ENCODE results near the gene PPP1R12A.
A peak's percentile ranks its signal among the peaks of the same experiment; 100 is the strongest.

Gene PPP1R12A

GRCh38 chr12:79933532-79934264 lies 1.2 kb downstream of the PPP1R12A start:
- Histone ChIP-seq H3K9me3 (ENCODE audit: control insufficient read depth, low read length) (no peaks in the 10 kb centered on the region), H3K36me3 (ENCODE audit: control insufficient read depth, insufficient read depth, low read length) (no peaks in the 10 kb centered on the region), H3K27me3 (ENCODE audit: control insufficient read depth, insufficient read depth, low read length) (no peaks in the 10 kb centered on the region), H3K4me1 (ENCODE audit: control insufficient read depth, insufficient read depth, low read length) (no peaks in the 10 kb centered on the region), H3K4me3 (ENCODE audit: low read length) (peak overlapping the region; percentile 87), H3K9ac (ENCODE audit: low read length) (peak overlapping the region; percentile 100)

- peak overlapping the region; percentile 100 for H3K9ac ChIP-seq (ENCODE audit: low read length)
- H3K4me1 ChIP-seq (ENCODE audit: control insufficient read depth, insufficient read depth, low read length): no peaks in the 10 kb centered on the region
- H3K4me3 ChIP-seq (ENCODE audit: low read length): peak overlapping the region; percentile 87
- no peaks in the 10 kb centered on the region for H3K36me3 ChIP-seq (ENCODE audit: control insufficient read depth, insufficient read depth, low read length)
- H3K27me3 ChIP-seq (ENCODE audit: control insufficient read depth, insufficient read depth, low read length): no peaks in the 10 kb centered on the region
- H3K9me3 ChIP-seq (ENCODE audit: control insufficient read depth, low read length): no peaks in the 10 kb centered on the region
These were observed 1.9 kb downstream of the PPP1R12A start for GRCh38 chr12:79933043-79933442.

- no peak overlapping the region for H3K4me3 ChIP-seq (ENCODE audit: low read length)
- H3K4me1 ChIP-seq (ENCODE audit: control insufficient read depth, insufficient read depth, low read length): no peaks in the 10 kb centered on the region
- H3K9me3 ChIP-seq (ENCODE audit: control insufficient read depth, low read length): no peaks in the 10 kb centered on the region
- H3K9ac ChIP-seq (ENCODE audit: low read length): no peak overlapping the region
- H3K27me3 ChIP-seq (ENCODE audit: control insufficient read depth, insufficient read depth, low read length): no peaks in the 10 kb centered on the region
- H3K36me3 ChIP-seq (ENCODE audit: control insufficient read depth, insufficient read depth, low read length): no peaks in the 10 kb centered on the region
These were observed 2.5 kb downstream of the PPP1R12A start for GRCh38 chr12:79932357-79932756.

- Histone ChIP-seq H3K9ac (ENCODE audit: low read length) (no peak overlapping the region), H3K36me3 (ENCODE audit: control insufficient read depth, insufficient read depth, low read length) (no peaks in the 10 kb centered on the region), H3K4me1 (ENCODE audit: control insufficient read depth, insufficient read depth, low read length) (no peaks in the 10 kb centered on the region), H3K27me3 (ENCODE audit: control insufficient read depth, insufficient read depth, low read length) (no peaks in the 10 kb centered on the region), H3K9me3 (ENCODE audit: control insufficient read depth, low read length) (no peaks in the 10 kb centered on the region), H3K4me3 (ENCODE audit: low read length) (no peak overlapping the region)
These were observed 5.8 kb downstream of the PPP1R12A start for GRCh38 chr12:79929065-79929464.

- Histone ChIP-seq H3K36me3 (ENCODE audit: control insufficient read depth, insufficient read depth, low read length) (no peaks in the 10 kb centered on the region), H3K27me3 (ENCODE audit: control insufficient read depth, insufficient read depth, low read length) (no peaks in the 10 kb centered on the region), H3K9ac (ENCODE audit: low read length) (no peak overlapping the region), H3K4me3 (ENCODE audit: low read length) (no peak overlapping the region), H3K4me1 (ENCODE audit: control insufficient read depth, insufficient read depth, low read length) (no peaks in the 10 kb centered on the region), H3K9me3 (ENCODE audit: control insufficient read depth, low read length) (no peaks in the 10 kb centered on the region)
These were observed 7.0 kb downstream of the PPP1R12A start for GRCh38 chr12:79927772-79928474.

GRCh38 chr12:79926951-79927350 lies 7.9 kb downstream of the PPP1R12A start:
- H3K27me3 ChIP-seq (ENCODE audit: control insufficient read depth, insufficient read depth, low read length): no peaks in the 10 kb centered on the region
- H3K4me1 ChIP-seq (ENCODE audit: control insufficient read depth, insufficient read depth, low read length): no peaks in the 10 kb centered on the region
- H3K9ac ChIP-seq (ENCODE audit: low read length): no peak overlapping the region
- no peaks in the 10 kb centered on the region for H3K9me3 ChIP-seq (ENCODE audit: control insufficient read depth, low read length)
- no peak overlapping the region for H3K4me3 ChIP-seq (ENCODE audit: low read length)
- H3K36me3 ChIP-seq (ENCODE audit: control insufficient read depth, insufficient read depth, low read length): no peaks in the 10 kb centered on the region

GRCh38 chr12:79925492-79925891 lies 9.4 kb downstream of the PPP1R12A start:
- no peak overlapping the region for H3K4me3 ChIP-seq (ENCODE audit: low read length)
- no peak overlapping the region for H3K9ac ChIP-seq (ENCODE audit: low read length)
- no peaks in the 10 kb centered on the region for H3K27me3 ChIP-seq (ENCODE audit: control insufficient read depth, insufficient read depth, low read length)
- no peaks in the 10 kb centered on the region for H3K4me1 ChIP-seq (ENCODE audit: control insufficient read depth, insufficient read depth, low read length)
- H3K36me3 ChIP-seq (ENCODE audit: control insufficient read depth, insufficient read depth, low read length): no peaks in the 10 kb centered on the region
- no peaks in the 10 kb centered on the region for H3K9me3 ChIP-seq (ENCODE audit: control insufficient read depth, low read length)

GRCh38 chr12:79921786-79922185 lies 13.1 kb downstream of the PPP1R12A start:
- Histone ChIP-seq H3K36me3 (ENCODE audit: control insufficient read depth, insufficient read depth, low read length) (no peaks in the 10 kb centered on the region), H3K9me3 (ENCODE audit: control insufficient read depth, low read length) (no peaks in the 10 kb centered on the region), H3K4me3 (ENCODE audit: low read length) (no peak overlapping the region), H3K9ac (ENCODE audit: low read length) (no peak overlapping the region), H3K4me1 (ENCODE audit: control insufficient read depth, insufficient read depth, low read length) (peaks cover 5% of the 10 kb centered on the region), H3K27me3 (ENCODE audit: control insufficient read depth, insufficient read depth, low read length) (no peaks in the 10 kb centered on the region)

- Histone ChIP-seq H3K4me3 (ENCODE audit: low read length) (no peak overlapping the region), H3K27me3 (ENCODE audit: control insufficient read depth, insufficient read depth, low read length) (no peaks in the 10 kb centered on the region), H3K9ac (ENCODE audit: low read length) (no peak overlapping the region), H3K4me1 (ENCODE audit: control insufficient read depth, insufficient read depth, low read length) (peaks cover 5% of the 10 kb centered on the region), H3K36me3 (ENCODE audit: control insufficient read depth, insufficient read depth, low read length) (no peaks in the 10 kb centered on the region), H3K9me3 (ENCODE audit: control insufficient read depth, low read length) (no peaks in the 10 kb centered on the region)
These were observed 14.3 kb downstream of the PPP1R12A start for GRCh38 chr12:79920421-79921238.

GRCh38 chr12:79919762-79920161 lies 15.1 kb downstream of the PPP1R12A start:
- H3K9me3 ChIP-seq (ENCODE audit: control insufficient read depth, low read length): no peaks in the 10 kb centered on the region
- H3K36me3 ChIP-seq (ENCODE audit: control insufficient read depth, insufficient read depth, low read length): no peaks in the 10 kb centered on the region
- no peaks in the 10 kb centered on the region for H3K27me3 ChIP-seq (ENCODE audit: control insufficient read depth, insufficient read depth, low read length)
- H3K4me3 ChIP-seq (ENCODE audit: low read length): no peak overlapping the region
- peaks cover 5% of the 10 kb centered on the region for H3K4me1 ChIP-seq (ENCODE audit: control insufficient read depth, insufficient read depth, low read length)
- no peak overlapping the region for H3K9ac ChIP-seq (ENCODE audit: low read length)

- no peak overlapping the region for H3K4me3 ChIP-seq (ENCODE audit: low read length)
- no peaks in the 10 kb centered on the region for H3K36me3 ChIP-seq (ENCODE audit: control insufficient read depth, insufficient read depth, low read length)
- H3K27me3 ChIP-seq (ENCODE audit: control insufficient read depth, insufficient read depth, low read length): no peaks in the 10 kb centered on the region
- no peak overlapping the region for H3K9ac ChIP-seq (ENCODE audit: low read length)
- peaks cover 5% of the 10 kb centered on the region for H3K4me1 ChIP-seq (ENCODE audit: control insufficient read depth, insufficient read depth, low read length)
- H3K9me3 ChIP-seq (ENCODE audit: control insufficient read depth, low read length): no peaks in the 10 kb centered on the region
These were observed 18.1 kb downstream of the PPP1R12A start for GRCh38 chr12:79916826-79917225.

Data from mucosa of stomach (tissue), 1 donor.